ENCODE results near the gene PLEKHA8.
"Not testable (repeated sequence)": the region's sequence is repeated elsewhere in the genome, so short reads cannot be mapped to it uniquely, and the experiment has no call there.

The PLEKHA8 gene

DNA sequence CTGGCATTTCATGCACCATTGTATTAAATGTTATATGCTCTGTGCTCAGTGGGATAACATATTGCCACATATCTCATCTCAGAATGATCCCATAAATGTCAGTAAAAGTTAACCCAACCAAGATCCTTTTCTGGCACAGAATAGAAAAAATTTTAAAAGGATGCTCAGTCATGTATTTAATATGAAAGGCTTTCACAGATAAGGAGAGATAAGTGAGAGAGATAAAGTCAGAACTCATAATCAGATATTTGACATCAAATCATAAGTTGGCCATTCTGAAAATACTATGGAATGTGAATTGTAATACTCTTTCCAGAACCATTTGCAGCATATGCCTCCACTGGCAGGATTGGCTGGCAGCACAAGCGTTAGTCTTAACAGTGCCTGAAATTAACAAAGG is 38.5 kb downstream of the PLEKHA8 start:
- DNase-seq (ENCODE audit: low spot score): no peak

GRCh38 chr7:30068117-30068516 is 39.9 kb downstream of the PLEKHA8 start:
- no peak for DNase-seq (ENCODE audit: low spot score)

GRCh38 chr7:30069096-30069867 is 41.1 kb downstream of the PLEKHA8 start:
- DNase-seq (ENCODE audit: low spot score): no peak

DNA sequence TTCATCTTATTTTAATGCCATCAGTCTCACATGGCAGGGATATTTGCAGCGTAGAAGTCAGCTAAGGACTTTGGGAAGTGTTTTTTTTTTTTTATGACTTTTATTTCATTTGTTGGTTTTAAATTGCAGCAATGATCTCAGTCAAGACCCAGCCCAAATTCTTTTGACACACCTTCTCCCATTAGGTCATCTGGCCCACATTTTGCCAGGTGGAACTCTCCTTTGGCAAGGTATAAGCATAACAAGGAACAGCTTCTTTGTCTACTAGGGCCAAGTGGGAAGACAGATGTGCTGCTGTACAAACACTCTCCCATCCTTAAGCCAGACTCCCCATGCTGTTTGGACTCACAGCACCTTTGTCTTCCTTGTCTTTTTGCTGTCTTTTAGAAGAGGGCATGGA is 41.8 kb downstream of the PLEKHA8 start:
- DNase-seq (ENCODE audit: low spot score): no peak

DNA sequence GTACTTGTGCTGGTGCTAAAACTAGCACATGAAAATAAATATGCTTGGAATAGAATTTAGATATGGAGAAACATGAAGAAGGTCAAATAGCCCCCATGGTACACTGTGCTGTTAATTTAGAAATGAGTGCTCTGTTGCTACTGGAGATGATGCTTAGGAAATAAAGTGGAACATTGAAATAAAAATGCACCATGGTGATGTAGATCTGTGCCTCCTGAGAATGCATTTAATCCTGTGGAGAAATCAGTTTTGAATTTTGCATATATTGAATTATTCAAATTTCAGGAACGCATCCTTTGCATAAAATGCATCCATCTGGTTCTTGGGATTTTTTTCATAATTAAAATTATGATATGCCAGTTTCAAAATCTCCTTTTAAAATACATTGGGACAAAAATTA is 44.5 kb downstream of the PLEKHA8 start:
- no peak for DNase-seq (ENCODE audit: low spot score)

DNA sequence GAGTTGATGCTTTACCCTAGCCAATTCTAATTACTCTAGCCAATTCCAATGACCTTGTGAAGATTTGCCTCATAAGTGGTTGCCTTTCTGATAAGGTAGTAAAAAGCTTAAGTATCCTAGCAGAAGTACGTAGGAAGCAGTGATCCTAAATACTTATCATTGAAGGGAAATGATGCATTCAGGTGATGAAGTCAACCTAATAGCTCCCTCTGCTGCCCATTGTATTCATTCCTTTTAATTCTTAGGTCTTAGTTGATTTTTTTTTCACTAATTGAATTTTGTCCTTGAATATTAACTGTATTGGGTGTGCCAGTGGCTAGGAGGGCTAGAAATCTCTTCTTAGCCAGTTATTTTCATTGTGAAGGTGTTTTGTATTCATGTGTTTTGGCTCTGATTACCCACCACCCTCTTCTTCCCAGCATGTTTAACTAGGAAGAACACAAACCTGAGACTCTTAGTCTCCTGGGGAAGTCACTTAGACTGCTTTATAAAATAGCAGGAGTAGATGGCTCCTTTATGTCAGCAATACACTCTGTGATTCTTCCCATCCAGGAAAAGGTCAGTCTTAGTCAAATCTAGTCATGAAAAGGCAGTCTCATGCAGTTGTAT is 46.3 kb downstream of the PLEKHA8 start:
- DNase-seq (ENCODE audit: low spot score): peak; percentile 38

DNA sequence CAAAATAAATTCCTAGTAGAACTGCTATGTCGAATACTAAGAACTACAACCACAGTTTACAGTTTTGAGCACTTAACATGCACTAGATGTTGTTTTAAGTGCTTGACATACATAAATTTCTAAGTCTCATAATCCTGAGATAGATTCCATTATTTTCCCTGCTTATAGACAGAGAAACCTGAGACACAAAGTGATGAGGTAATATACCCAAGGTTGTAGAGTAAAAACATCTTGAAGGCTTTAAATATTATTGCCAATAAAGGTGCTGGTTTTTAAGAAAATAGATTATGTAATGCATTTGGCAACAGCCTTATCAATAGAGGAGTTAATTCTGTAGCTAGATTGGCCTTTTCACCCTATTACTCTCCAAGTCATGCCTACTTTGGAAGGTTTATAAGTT is 48.2 kb downstream of the PLEKHA8 start:
- DNase-seq (ENCODE audit: low spot score): no peak

GRCh38 chr7:30078280-30078679 is 50.1 kb downstream of the PLEKHA8 start:
- DNase-seq (ENCODE audit: low spot score): no peak

DNA sequence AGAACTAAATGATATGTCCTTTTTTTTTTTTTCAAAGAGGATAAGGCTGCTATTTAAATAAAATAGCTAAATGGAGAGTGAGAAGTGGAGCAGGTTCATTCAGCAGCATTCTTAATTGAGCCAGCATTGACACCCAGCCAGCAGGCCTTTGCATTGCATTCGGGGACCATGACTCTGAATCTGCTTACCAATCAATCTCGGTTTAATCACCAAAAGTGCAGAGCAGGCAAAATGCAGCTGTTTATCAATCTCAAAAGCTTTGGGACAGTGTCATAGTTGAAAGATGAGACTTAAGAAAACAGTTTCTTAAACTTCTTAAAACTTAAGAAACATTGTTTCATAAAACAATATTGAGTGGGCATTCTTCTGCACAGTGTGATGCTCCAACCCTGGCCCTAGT is 51.7 kb downstream of the PLEKHA8 start:
- DNase-seq (ENCODE audit: low spot score): no peak

GRCh38 chr7:30080818-30081217 is 52.6 kb downstream of the PLEKHA8 start:
- no peak for DNase-seq (ENCODE audit: low spot score)

GRCh38 chr7:30082686-30083085 is 54.5 kb downstream of the PLEKHA8 start:
- no peak for DNase-seq (ENCODE audit: low spot score)

- DNase-seq (ENCODE audit: low spot score): no peak
These were observed 55.1 kb downstream of the PLEKHA8 start for GRCh38 chr7:30083334-30083733.

DNA sequence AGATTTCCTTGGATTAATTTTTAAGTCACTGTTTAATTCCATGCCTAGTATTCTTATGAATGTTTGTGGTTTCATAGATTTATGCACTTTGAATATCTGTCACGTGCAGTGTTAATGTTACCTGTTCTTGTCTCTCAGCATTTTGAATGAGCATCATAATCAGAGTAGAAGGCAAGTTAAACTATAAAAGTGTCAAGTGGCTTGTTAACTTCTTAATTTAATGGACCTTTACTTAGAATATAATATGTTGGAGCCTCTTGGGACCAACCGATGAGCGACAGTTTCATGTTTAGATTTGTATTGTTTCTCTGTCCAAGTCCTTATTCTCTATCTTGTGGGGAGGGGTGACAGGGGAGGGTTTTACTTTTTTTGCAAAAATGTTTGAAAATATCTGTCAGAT is 56.0 kb downstream of the PLEKHA8 start:
- no peak for DNase-seq (ENCODE audit: low spot score)

- no peak for DNase-seq (ENCODE audit: low spot score)
These were observed 58.3 kb downstream of the PLEKHA8 start for GRCh38 chr7:30086529-30086928.

- no peak for DNase-seq (ENCODE audit: low spot score)
These were observed 59.2 kb downstream of the PLEKHA8 start for GRCh38 chr7:30087371-30087770.

DNA sequence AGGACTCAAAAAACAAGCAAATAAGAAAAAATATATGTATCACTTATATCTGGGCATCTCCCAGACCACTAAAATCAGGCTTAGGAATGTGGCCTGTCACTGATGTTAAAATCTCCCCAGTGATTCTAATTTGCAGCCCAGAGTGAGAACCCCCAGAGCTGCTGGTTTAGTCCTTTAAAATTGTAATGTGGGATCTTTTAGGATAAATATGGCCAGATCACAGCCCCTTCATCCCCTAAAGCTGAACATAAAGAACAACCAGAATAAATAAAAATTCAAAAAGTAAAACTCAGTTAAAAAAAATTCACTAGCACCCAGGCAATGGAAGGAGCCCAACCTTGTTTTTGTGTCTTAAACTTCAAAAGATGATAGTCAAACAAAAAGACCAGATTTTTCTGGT is 60.1 kb downstream of the PLEKHA8 start:
- no peak for DNase-seq (ENCODE audit: low spot score)

DNA sequence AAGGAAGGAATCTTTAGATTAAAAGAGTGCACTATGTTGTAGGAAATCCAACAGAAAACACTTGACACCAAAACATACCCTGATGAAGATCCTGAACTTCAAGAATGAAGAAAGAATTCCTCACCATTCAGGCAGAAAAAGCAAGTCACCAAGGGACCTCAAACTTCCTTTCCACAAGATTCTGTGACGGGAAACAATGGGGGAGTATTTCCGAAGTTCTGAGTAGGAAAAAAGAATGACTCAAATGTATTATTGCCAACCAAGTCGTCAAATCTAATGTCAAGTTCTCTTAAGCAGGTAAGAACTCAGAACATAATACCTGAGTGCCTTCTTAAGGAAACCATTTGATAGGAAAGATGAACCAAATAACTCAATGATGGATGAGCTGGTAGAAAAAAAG is 61.9 kb downstream of the PLEKHA8 start:
- no peak for DNase-seq (ENCODE audit: low spot score)

DNA sequence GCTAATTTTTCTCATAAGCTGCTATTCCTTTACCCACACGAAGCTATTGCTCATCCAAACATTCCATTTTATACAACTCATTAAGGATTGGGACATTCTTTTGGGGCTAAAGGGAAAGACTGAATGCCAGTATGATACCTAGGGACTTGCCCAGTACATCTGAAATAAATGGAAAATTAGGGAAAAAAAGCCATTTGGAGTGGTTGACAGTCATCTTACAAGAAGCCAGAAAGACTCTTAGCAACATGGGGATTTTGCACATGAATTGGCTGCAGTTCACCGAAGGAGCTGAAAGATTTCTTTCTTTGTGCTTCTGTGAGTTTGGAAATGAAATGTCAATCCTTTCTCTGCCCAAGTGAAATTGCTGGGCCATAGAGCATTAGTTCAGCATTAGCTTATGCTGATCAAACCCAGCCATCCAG is 63.3 kb downstream of the PLEKHA8 start:
- DNase-seq (ENCODE audit: low spot score): no peak

- no peak for DNase-seq (ENCODE audit: low spot score)
These were observed 63.8 kb downstream of the PLEKHA8 start for GRCh38 chr7:30091987-30092386.

- DNase-seq (ENCODE audit: low spot score): no peak
These were observed 65.3 kb downstream of the PLEKHA8 start for GRCh38 chr7:30093420-30093952.

DNA sequence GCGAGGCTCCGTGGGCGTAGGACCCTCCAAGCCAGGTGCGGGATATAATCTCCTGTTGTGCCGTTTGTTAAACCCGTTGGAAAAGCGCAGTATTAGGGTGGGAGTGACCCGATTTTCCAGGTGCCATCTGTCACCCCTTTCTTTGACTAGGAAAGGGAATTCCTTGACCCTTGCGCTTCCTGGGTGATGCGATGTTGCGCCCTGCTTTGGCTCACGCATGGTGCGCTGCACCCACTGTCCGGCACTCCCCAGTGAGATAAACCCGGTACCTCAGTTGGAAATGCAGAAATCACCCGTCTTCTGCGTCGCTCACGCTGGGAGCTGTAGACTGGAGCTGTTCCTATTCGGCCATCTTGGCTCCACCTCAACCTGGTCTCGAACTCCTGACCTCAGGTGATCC is 70.4 kb downstream of the PLEKHA8 start:
- DNase-seq (ENCODE audit: low spot score): not testable (repeated sequence)

DNA sequence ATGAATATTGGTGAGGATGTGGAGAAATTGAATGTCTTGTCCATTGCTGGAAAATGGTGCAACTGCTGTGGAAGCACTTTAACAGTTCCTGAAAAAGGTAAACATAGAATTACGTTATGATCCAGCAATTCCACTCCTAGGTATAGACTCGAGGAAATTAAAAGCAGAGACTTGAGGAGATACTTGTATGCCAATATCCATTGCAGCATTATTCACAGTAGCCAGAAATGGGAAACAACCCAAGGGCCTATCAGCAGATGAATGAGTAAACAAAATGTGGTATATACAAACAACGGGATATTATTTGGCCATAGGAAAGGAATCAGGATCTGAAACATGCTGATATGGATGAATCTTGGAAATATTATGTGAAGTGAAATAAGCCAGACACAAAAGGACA is 74.1 kb downstream of the PLEKHA8 start:
- no peak for DNase-seq (ENCODE audit: low spot score)

- no peak for DNase-seq (ENCODE audit: low spot score)
These were observed 75.9 kb downstream of the PLEKHA8 start for GRCh38 chr7:30104157-30104556.
